Endometrial microvascular endothelial cells (primary cell): Measurements from ENCODE around the gene UBN2. TPM values are rescaled to one million over a fixed set of nuclear protein-coding genes. Genes with fewer than 3 reads are reported as not detected.

Source experiments
- in situ Hi-C: cut with HindIII; loops from 2 replicates; pipeline ENCODE4 v1.10.0; 2017; ENCODE audit warnings: low sequenced_read_pairs, low pct_unique_long_range_greater_than_20kb; ENCODE audit errors: inconsistent ontology term
- total RNA-seq: library from RNA; depleted of rRNA; stranded (reverse); fragments of >200 nt; gene quantifications from one replicate; pipeline ENCODE4 v1.2.3, GENCODE V29; 2015; ENCODE audit errors: inconsistent ontology term

UBN2 gene
- total RNA-seq, 1 donor from 2014 or later: 3.1 TPM

DNA sequence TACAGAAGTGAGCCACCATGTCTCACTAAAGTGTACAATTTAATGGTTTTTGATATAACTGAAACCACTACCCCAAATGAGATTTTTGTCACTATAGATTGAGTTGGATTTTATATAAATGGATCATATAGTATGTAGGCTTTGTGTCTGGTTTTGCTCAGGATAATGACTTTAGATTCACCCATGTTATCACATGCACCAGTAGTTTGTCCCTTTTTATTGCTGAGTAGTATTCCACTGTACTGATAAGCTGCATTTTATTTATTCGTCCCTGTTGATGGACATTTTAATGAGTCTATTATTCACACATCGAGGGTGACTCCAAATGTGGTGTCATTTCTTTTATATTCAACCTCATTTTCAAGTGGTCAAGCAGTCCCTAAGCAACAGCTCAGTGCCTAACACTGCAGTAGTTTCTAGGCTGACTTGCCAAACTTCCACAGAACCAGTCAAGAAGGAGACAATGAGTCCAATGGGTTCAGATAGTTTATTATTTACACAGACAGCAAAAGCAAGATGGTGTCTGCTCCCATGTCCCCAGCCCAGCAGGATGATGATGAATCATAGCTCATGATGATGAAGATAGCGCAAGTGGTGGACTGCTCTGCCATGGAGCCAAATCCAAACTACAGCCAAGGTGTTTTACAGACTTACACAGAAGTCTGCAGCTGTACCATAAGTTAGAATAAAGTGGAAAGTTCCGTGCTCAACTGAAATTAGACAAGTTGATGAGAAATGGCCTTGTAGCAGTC is 103.5 kb downstream of the UBN2 start:
- in situ Hi-C loops: no loop called here

GRCh38 chr7:139339025-139339424 is 108.0 kb downstream of the UBN2 start:
- in situ Hi-C loops: no loop called here

GRCh38 chr7:139339698-139340036 is 108.6 kb downstream of the UBN2 start:
- in situ Hi-C loops: no loop called here

- in situ Hi-C loops: no loop called here
These were observed 109.2 kb downstream of the UBN2 start for GRCh38 chr7:139340037-139340807.

DNA sequence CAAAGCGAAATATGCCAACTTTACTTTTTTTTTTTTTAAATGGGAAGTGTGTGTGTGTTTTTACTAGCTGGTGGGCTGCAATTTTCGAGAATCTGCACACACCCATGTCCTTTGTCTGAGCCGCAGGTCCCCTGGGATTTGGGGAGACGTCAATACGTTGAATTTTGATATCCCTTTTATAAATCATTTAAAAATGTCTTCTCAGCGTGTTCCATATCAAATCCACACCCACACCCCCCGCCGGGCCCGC is 109.7 kb downstream of the UBN2 start:
- in situ Hi-C loops: no loop called here

DNA sequence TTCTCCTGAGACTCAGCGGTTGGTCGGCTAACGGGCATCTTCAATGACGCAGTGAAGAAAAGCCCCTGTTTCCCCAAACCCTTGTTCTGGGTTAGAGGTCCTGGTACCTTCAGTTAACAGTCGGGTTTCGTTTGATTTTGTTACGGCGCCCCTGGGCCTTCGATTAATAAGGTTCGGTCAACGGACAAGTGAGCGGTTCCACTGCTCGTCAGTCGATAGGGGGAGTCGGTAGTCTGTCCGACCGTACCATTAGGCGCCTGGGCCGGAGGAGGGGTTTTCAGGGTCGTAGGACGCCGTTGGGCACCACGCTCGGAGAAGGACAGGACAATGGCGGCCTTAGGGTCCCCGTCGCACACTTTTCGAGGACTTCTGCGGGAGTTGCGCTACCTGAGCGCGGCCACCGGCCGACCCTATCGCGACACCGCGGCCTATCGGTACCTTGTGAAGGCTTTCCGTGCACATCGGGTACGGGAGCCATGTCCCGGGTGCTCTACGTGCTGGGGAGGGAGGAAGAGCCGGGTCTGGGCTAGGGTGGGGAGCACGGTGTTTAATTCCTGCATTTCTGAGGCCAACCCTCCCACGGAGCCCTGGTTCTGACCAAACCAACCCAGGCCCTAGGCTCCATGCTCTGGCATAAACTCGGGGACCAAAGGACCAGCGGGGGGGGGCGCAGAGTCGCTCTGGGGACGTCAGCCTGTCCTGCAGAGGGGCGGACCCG is 110.2 kb downstream of the UBN2 start, which contains the start of gene FMC1:
FMC1 (plus strand) TSS at position 280 of the 718 bp plus-strand sequence; CDS start at position 328, 48 bp downstream.
- in situ Hi-C loops: no loop called here

GRCh38 chr7:139341776-139342226 is 110.8 kb downstream of the UBN2 start:
- in situ Hi-C loops: no loop called here

GRCh38 chr7:139345042-139345441 is 114.0 kb downstream of the UBN2 start:
- in situ Hi-C loops: no loop called here

- in situ Hi-C loops: no loop called here
These were observed 120.0 kb downstream of the UBN2 start for GRCh38 chr7:139351027-139351426.

DNA sequence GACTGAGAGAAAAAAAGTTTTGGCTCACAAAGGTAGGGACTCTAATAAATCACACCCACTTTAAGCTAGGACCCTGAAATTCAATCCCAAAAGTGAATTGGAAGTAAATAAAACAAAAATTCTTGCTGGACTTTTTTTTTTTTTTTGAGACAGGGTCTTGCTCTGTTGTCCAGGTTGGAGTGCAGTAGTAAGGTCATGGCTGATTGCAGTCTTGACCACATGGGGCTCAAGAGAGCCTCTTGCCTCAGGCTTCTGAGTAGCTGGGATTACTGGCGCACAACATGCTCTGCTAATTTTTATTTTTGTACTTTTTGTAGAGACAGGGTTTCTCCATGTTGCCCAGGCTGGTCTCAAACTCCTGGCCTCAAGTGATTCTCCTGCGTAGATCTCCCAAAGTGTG is 123.7 kb downstream of the UBN2 start:
- in situ Hi-C loops: no loop called here

DNA sequence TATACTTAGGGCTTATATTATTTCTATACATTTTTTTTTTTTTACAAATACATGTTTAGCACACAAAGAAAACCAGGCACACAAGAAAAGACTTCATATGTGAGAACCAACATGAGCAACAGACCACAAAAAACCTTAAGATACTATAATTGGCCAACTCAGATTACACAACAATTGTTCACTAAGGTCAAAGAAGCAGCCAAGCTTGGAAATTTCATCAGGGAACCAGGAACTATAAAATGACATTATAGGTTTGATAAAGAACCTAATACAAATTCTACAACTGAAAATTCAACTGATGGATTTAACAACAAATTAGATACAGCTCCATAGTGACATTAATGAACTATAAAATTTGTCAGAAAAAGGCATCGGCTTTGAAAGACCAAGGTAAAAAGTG is 124.3 kb downstream of the UBN2 start:
- in situ Hi-C loops: no loop called here

Other genes starting within 250 kb of the UBN2 start
- gene KIAA1549, start 249.8 kb upstream of the UBN2 start, total RNA-seq: 4.9 TPM
- gene ZC3HAV1L, start 195.2 kb upstream of the UBN2 start, total RNA-seq: 12.0 TPM
- gene ZC3HAV1, start 121.5 kb upstream of the UBN2 start, total RNA-seq: 48.1 TPM
- 9.7 TPM for gene FMC1, start 110.1 kb downstream of the UBN2 start, total RNA-seq
- gene LUC7L2, start 128.7 kb downstream of the UBN2 start, total RNA-seq: 42.9 TPM